B cell (primary cell): ENCODE data around the gene H2BK1. TPM values are rescaled to one million over a fixed set of nuclear protein-coding genes. Genes with fewer than 3 reads are reported as not detected.

Experiments used
- ATAC-seq: fragments of 200-7000 bp; cut with Tn5 transposase; one replicate; pipeline ENCODE4 v1.10.0; 2021; ENCODE audit warnings: low read depth, mild to moderate bottlenecking, moderate number of reproducible peaks, moderate library complexity
- CTCF ChIA-PET: fragments of 350-600 bp; sonication (Branson Sonifier 250); formaldehyde crosslinking; loops from one replicate; lab custom pipeline; 2021; ENCODE audit warnings: antibody characterized with exemption, inconsistent platforms; lab: Charles Lee
- POLR2A ChIA-PET: fragments of 350-600 bp; sonication (Branson Sonifier 250); formaldehyde crosslinking; loops from one replicate; lab custom pipeline; 2021; ENCODE audit warnings: antibody characterized with exemption; lab: Charles Lee
- DNase-seq: peaks from one replicate; pipeline ENCODE4 v3.0.0; 2013
- H2AFZ ChIP-seq: 2 replicates; pipeline ENCODE4 v1.6.1; 2012; ENCODE audit warnings: mild to moderate bottlenecking, low read depth, low read length; ENCODE audit not compliant: insufficient read depth, poor library complexity, severe bottlenecking
- H3K27ac ChIP-seq, 2 donors: 1 replicate in 1 of 2; 2 replicates in 1 of 2; pipeline ENCODE4 v1.5.1; 2012 to 2013; ENCODE audit warnings: low read length in 2 of 2, mild to moderate bottlenecking in 2 of 2, moderate library complexity in 1 of 2
- H3K27me3 ChIP-seq, 4 experiments: fragments of 200-600 bp in 1 of 4; sonication (generic) in 1 of 4; replicated peaks in 1 of 4; 1 replicate in 2 of 4; 2 replicates in 2 of 4; pipeline versions ENCODE4 v1.6.1 to v1.7.0; 2013 to 2016; ENCODE audit warnings: low read length in 3 of 4, mild to moderate bottlenecking in 2 of 4, mixed read lengths in 1 of 4, moderate library complexity in 1 of 4; ENCODE audit not compliant: insufficient read depth in 4 of 4, control insufficient read depth in 3 of 4; ENCODE audit errors: control extremely low read depth in 1 of 4
- H3K36me3 ChIP-seq, 2 experiments: replicated peaks in 1 of 2; 1 replicate in 1 of 2; 2 replicates in 1 of 2; pipeline versions ENCODE4 v1.6.1 to v1.7.1; 2013; ENCODE audit warnings: low read length in 1 of 2; ENCODE audit not compliant: insufficient read depth in 2 of 2, control insufficient read depth in 1 of 2; ENCODE audit errors: control extremely low read depth in 1 of 2, extremely low read depth in 1 of 2
- H3K4me1 ChIP-seq, 2 donors: fragments of 200-600 bp in 1 of 2; sonication (generic) in 1 of 2; 1 replicate in 1 of 2; 2 replicates in 1 of 2; pipeline versions ENCODE4 v1.5.1 to v1.6.1; 2013 to 2017; ENCODE audit warnings: low read length in 2 of 2; ENCODE audit not compliant: control insufficient read depth in 2 of 2, insufficient read depth in 2 of 2
- H3K4me2 ChIP-seq: replicated peaks from 2 replicates; pipeline ENCODE3; 2012; ENCODE audit warnings: mild to moderate bottlenecking, low read depth, low read length; ENCODE audit not compliant: poor library complexity, severe bottlenecking
- H3K4me3 ChIP-seq, 5 experiments: fragments of 200-600 bp in 1 of 5; sonication (generic) in 1 of 5; 1 replicate in 3 of 5; 2 replicates in 2 of 5; pipeline versions ENCODE4 v1.5.1 to v1.7.0; 2011 to 2016; ENCODE audit warnings: low read length in 4 of 5, mild to moderate bottlenecking in 4 of 5, low read depth in 2 of 5, control low read depth in 1 of 5, moderate library complexity in 1 of 5; ENCODE audit not compliant: insufficient read depth in 1 of 5; ENCODE audit errors: control extremely low read depth in 1 of 5, extremely low read depth in 1 of 5
- H3K79me2 ChIP-seq: fragments of 200-600 bp; sonication (generic); one replicate; pipeline ENCODE4 v1.6.0; 2016; ENCODE audit warnings: low read length; ENCODE audit not compliant: control insufficient read depth, insufficient read depth
- H3K9ac ChIP-seq: fragments of 200-600 bp; sonication (generic); 2 replicates; pipeline ENCODE4 v1.6.1; 2017; ENCODE audit warnings: mild to moderate bottlenecking, low read length, moderate library complexity
- H3K9me3 ChIP-seq, 3 donors: one replicate each; pipeline versions ENCODE4 v1.6.1 to v1.7.1; 2013; ENCODE audit warnings: low read length in 2 of 3; ENCODE audit not compliant: control insufficient read depth in 2 of 3, insufficient read depth in 1 of 3; ENCODE audit errors: control extremely low read depth in 1 of 3
- H4K20me1 ChIP-seq: 2 replicates; pipeline ENCODE4 v1.6.0; 2012; ENCODE audit warnings: mild to moderate bottlenecking, low read length; ENCODE audit not compliant: insufficient read depth, control insufficient read depth, poor library complexity, severe bottlenecking
- H3K27ac Mint-ChIP-seq: one replicate; pipeline ENCODE4 v1.8.0; 2021; ENCODE audit warnings: mixed read lengths
- H3K27me3 Mint-ChIP-seq: one replicate; pipeline ENCODE4 v1.8.0; 2021; ENCODE audit warnings: mixed read lengths
- H3K4me1 Mint-ChIP-seq: one replicate; pipeline ENCODE4 v1.8.0; 2021; ENCODE audit warnings: mixed read lengths
- H3K4me3 Mint-ChIP-seq: one replicate; pipeline ENCODE4 v1.8.0; 2021; ENCODE audit warnings: mixed read lengths
- H3K9me3 Mint-ChIP-seq: one replicate; pipeline ENCODE4 v1.8.0; 2022; ENCODE audit warnings: mixed read lengths; ENCODE audit not compliant: insufficient read depth
- EZH2 ChIP-seq: IDR thresholded peaks from 2 replicates; pipeline ENCODE4 v1.6.1; 2012; ENCODE audit warnings: borderline replicate concordance, low read depth, mild to moderate bottlenecking, moderate library complexity, low read length; ENCODE audit not compliant: insufficient read depth, poor library complexity, severe bottlenecking
- WGBS: methylation state at CpG from one replicate; pipeline ENCODE4 v1.1.5; 2013; ENCODE audit warnings: missing lambda C conversion rate; ENCODE audit not compliant: insufficient coverage; 5-methylcytosine and 5-hydroxymethylcytosine counted together
- intact Hi-C: fragments of 100-400 bp; cut with micrococcal nuclease; formaldehyde crosslinking; loops from one replicate; pipeline ENCODE4 v1.10.0; 2022
- polyA plus RNA-seq: library from polyadenylated mRNA; depleted of rRNA; stranded (reverse); fragments of >200 nt; gene quantifications from 2 replicates; pipeline ENCODE4 v1.2.3, GENCODE V29; 2012
- total RNA-seq, 2 donors: library from RNA; stranded (reverse); fragments of 120-200 nt in 1 of 2; gene quantifications; 1 replicate in 1 of 2; 2 replicates in 1 of 2; pipeline versions ENCODE4 v1.2.3 to v1.2.4, GENCODE V29; 2013 to 2022
- TF ChIP-seq, protein P1 (sequence below): fragments of 200-600 bp; IDR thresholded peaks from one replicate; pipeline ENCODE4 v1.8.0; 2022; ENCODE audit warnings: antibody characterized with exemption, mild to moderate bottlenecking

H2BK1 gene
- total and polyA plus RNA-seq, 2 donors (not counting 1 experiment from before 2014, with no cell fraction given): 4.2 TPM; not detected in 1

DNA sequence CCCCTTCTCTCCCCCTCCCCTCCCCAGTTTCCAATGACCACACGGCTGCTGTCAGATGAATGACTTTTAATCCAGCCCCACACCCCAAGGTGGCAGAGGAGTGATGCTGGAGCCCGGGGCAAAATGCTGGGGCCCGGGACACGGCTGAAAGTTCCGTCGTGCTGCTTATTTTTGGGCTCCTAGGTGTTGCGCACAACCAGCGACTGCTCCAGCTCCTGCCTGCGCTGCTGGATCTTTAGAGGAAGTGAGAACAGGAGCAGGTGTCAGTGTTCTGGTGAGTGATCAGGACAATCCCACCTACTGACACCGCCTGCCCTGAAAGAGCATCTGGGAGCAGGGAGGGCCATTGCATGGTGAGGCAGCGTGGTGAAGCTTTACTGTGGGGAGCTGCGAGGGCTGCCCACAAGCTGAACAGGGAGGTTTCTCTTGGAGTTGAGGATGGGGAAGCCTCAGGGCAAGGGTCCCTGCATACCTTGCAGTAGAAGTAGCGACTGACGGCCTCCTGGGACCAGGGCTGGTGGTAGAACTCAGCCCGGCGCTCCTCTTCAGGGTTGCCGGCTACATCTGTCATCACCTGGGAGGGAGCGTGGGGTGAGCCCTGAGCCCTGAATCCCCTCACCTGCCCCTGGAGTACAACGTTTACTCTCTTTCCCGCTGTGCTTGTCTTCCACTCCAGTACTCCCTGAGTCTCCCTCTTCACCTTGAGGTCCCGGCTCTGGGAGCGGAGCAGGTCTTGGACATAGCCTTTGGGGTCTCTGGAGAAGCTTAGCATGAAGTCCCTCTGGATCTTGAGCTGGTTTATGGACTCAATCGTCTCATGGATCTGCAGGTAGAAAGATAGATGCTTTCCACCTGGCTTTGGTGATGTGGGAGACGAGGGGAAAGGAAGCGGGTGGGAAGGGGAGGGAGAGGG is 28.9 kb upstream of the H2BK1 start:
- DNase-seq (no peak), ATAC-seq (no peak)
- no peak for TF ChIP-seq EZH2
- TF ChIP-seq, protein P1, sequence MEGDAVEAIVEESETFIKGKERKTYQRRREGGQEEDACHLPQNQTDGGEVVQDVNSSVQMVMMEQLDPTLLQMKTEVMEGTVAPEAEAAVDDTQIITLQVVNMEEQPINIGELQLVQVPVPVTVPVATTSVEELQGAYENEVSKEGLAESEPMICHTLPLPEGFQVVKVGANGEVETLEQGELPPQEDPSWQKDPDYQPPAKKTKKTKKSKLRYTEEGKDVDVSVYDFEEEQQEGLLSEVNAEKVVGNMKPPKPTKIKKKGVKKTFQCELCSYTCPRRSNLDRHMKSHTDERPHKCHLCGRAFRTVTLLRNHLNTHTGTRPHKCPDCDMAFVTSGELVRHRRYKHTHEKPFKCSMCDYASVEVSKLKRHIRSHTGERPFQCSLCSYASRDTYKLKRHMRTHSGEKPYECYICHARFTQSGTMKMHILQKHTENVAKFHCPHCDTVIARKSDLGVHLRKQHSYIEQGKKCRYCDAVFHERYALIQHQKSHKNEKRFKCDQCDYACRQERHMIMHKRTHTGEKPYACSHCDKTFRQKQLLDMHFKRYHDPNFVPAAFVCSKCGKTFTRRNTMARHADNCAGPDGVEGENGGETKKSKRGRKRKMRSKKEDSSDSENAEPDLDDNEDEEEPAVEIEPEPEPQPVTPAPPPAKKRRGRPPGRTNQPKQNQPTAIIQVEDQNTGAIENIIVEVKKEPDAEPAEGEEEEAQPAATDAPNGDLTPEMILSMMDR: no peak
- Mint-ChIP-seq H3K27me3 (peaks cover 4% of the 10 kb centered on the region), H3K9me3 (no peaks in the 10 kb centered on the region), H3K27ac (peak overlapping the region; percentile 10), H3K4me3 (no peak overlapping the region), H3K4me1 (peaks cover 24% of the 10 kb centered on the region)
- CTCF ChIA-PET: interaction anchor here (0.8 kb wide), 1 partner anchor 65 kb away, joined by 3 read pairs; no protein-coding TSS in a partner anchor
- Histone ChIP-seq H3K9me3 (peaks cover 0 to 3% (median 0%) of the 10 kb centered on the region in 3 donors), H2AFZ (no peak overlapping the region), H3K4me2 (no peak overlapping the region), H3K79me2 (peaks cover 11% of the 10 kb centered on the region), H3K4me3 (no peak overlapping the region), H3K4me1 (peaks cover 13 to 17% of the 10 kb centered on the region in 2 donors), H3K27me3 (peaks cover 0 to 4% (median 0%) of the 10 kb centered on the region in 4 experiments), H4K20me1 (peaks cover 26% of the 10 kb centered on the region), H3K9ac (no peak overlapping the region), H3K36me3 (peaks cover 0 to 27% of the 10 kb centered on the region in 2 experiments), H3K27ac (no peak overlapping the region)
- intact Hi-C loops: no loop called here
- POLR2A ChIA-PET: no interaction called here
- WGBS: 90% methylated on average over 21 of the region's 25 CpGs
